MM.1S (cell line): ENCODE data around the gene ACVR1.

Source experiments
- EZH2 ChIP-seq: fragments of 300-600 bp; sonication (generic); optimal IDR thresholded peaks from 2 replicates; pipeline ENCODE3; 2017; ENCODE audit warnings: low read depth, mild to moderate bottlenecking, antibody characterized with exemption, low read length, mixed read lengths
- EZH2phosphoT487 ChIP-seq: fragments of 300-600 bp; sonication (generic); IDR thresholded peaks from 2 replicates; pipeline ENCODE4 v1.6.1; 2018; ENCODE audit warnings: antibody characterized with exemption, low read length
- TF ChIP-seq, protein P1 (sequence below): fragments of 300-600 bp; sonication (generic); IDR thresholded peaks from 2 replicates; pipeline ENCODE4 v1.5.1; 2016; ENCODE audit warnings: antibody characterized with exemption, low read length, mixed read lengths

DNA sequence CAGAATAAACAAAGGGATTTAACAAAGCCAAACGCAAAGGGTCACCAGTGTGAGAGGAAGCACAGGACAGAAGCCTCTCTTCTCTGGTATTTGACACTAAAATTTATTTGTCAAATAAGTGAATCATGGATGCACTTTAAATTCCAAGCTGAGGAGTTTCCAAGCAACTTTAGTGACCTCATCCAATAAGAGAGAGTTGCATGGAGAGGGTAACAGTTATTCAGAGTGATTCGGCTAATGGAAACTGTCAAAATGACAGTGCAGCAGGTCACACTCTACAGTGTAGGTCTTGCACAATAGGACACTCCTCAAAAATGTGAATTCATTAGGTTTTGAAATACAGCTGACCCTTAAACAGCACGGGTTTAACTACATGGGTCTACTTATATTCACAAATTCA lies 143.5 kb downstream of the ACVR1 start:
- TF ChIP-seq, protein P1, sequence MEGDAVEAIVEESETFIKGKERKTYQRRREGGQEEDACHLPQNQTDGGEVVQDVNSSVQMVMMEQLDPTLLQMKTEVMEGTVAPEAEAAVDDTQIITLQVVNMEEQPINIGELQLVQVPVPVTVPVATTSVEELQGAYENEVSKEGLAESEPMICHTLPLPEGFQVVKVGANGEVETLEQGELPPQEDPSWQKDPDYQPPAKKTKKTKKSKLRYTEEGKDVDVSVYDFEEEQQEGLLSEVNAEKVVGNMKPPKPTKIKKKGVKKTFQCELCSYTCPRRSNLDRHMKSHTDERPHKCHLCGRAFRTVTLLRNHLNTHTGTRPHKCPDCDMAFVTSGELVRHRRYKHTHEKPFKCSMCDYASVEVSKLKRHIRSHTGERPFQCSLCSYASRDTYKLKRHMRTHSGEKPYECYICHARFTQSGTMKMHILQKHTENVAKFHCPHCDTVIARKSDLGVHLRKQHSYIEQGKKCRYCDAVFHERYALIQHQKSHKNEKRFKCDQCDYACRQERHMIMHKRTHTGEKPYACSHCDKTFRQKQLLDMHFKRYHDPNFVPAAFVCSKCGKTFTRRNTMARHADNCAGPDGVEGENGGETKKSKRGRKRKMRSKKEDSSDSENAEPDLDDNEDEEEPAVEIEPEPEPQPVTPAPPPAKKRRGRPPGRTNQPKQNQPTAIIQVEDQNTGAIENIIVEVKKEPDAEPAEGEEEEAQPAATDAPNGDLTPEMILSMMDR, result no peak
- TF ChIP-seq EZH2 (no peak), EZH2phosphoT487 (no peak)
